Suprapubic skin (tissue), 4 donors: Measurements from ENCODE around the gene RGPD5. TPM values are rescaled to one million over a fixed set of nuclear protein-coding genes. Genes with fewer than 3 reads are reported as not detected.
"Not testable (repeated sequence)": the region's sequence is repeated elsewhere in the genome, so short reads cannot be mapped to it uniquely, and the experiment has no call there.

Experiments used
- DNase-seq, 2 donors: peaks; one replicate each; pipeline ENCODE4 v3.0.0-alpha.2; 2019; ENCODE audit warnings: low spot score in 2 of 2
- H3K27ac ChIP-seq: fragments of 200-600 bp; sonication (generic); one replicate; pipeline ENCODE4 v1.5.1; 2019
- H3K27me3 ChIP-seq: fragments of 200-600 bp; sonication (generic); one replicate; pipeline ENCODE4 v1.5.1; 2019
- H3K36me3 ChIP-seq: fragments of 200-600 bp; sonication (generic); one replicate; pipeline ENCODE4 v1.5.1; 2019
- H3K4me1 ChIP-seq: fragments of 200-600 bp; sonication (generic); one replicate; pipeline ENCODE4 v1.5.1; 2019
- H3K4me3 ChIP-seq: fragments of 200-600 bp; sonication (generic); one replicate; pipeline ENCODE4 v1.5.1; 2019; ENCODE audit warnings: mild to moderate bottlenecking
- H3K9me3 ChIP-seq: fragments of 200-600 bp; sonication (generic); one replicate; pipeline ENCODE4 v1.5.1; 2019
- WGBS: methylation state at CpG from one replicate; pipeline ENCODE4 v1.1.5; 2018; 5-methylcytosine and 5-hydroxymethylcytosine counted together
- total RNA-seq, 4 donors: library from RNA; depleted of rRNA; stranded (reverse); fragments of >200 nt; gene quantifications; one replicate each; pipeline ENCODE4 v1.1.0, GENCODE V29; 2016

The RGPD5 gene
- total RNA-seq: 10 to 100 TPM in 3 of 4 donors, 1 to 10 TPM in 1; 7.7 to 75.0 (median 25.0) TPM

GRCh38 chr2:109794074-109794737 is at the start of gene RGPD5:
Gene RGPD5 (plus strand): TSS chr2:109794305. CDS start chr2:109794466, 161 bp downstream.
- no CpG with 5 or more reads among the region's 77 CpGs for WGBS
- H3K4me3 ChIP-seq, H3K36me3 ChIP-seq, H3K27me3 ChIP-seq, DNase-seq, H3K9me3 ChIP-seq, H3K4me1 ChIP-seq, H3K27ac ChIP-seq: not testable (repeated sequence)

DNA sequence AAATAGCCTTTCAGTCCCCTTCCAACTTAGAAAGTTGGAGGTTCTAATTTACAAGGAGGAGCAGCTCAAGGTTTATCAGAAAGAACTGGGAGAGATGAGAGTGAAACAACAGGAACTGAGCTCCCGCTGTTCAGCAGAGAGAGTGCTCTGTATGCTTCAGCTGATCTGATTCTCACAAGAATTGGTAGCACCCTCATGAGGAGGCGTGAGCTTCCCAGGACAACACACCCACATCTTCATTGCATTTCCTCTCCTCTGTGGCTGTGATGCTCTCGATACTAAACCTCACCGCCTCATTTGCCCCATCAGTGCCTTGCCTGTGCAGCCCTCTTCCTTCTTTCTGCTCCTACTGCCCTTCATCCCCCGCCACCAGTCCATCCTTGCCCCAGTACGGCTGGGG is 42.5 kb upstream of the RGPD5 start:
- not testable (repeated sequence) for H3K27ac ChIP-seq, H3K9me3 ChIP-seq, H3K4me3 ChIP-seq, DNase-seq, H3K36me3 ChIP-seq, H3K4me1 ChIP-seq, H3K27me3 ChIP-seq
- no CpG with 5 or more reads among the region's 6 CpGs for WGBS

DNA sequence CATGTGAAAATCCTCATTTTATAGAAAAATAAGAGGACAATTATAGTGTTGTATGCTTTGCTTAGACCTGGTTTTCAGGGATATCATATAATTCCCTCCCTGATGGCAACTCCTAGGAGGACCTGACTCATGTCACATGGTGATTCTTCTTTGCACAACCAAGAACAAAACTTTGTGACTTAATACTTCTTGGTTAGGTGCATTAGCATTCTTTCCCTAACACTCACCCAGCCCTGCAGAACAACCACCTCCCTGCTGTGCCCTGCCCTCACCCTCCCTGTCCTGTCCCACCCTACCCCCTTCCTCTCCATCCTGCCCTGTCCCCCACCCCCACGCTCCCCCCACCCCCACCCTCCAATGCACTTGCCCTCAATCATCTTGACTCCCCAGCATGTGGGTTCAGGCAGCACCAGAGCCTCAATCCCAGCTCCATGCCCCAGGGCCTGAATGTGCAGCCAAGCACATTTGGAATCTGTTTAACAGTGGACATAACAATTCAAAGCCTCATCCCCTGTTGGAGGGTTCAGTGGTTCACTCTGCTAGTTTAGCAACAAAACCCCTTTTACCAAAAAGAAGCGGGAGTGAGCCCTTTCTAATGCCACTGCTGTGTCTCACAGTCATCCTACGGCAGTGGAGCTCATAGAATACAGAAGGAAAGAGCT is 36.8 kb upstream of the RGPD5 start:
- not testable (repeated sequence) for H3K27me3 ChIP-seq, H3K9me3 ChIP-seq, H3K4me3 ChIP-seq, H3K4me1 ChIP-seq, H3K27ac ChIP-seq, H3K36me3 ChIP-seq, DNase-seq
- WGBS: no CpG with 5 or more reads among the region's 3 CpGs

GRCh38 chr2:109760265-109761042 is 33.7 kb upstream of the RGPD5 start:
- peak overlapping the region; percentile 39 for H3K4me3 ChIP-seq
- DNase-seq, H3K27ac ChIP-seq, H3K36me3 ChIP-seq, H3K4me1 ChIP-seq, H3K27me3 ChIP-seq, H3K9me3 ChIP-seq: not testable (repeated sequence)
- no CpG with 5 or more reads among the region's 106 CpGs for WGBS

GRCh38 chr2:109761043-109761454 is 33.1 kb upstream of the RGPD5 start:
- not testable (repeated sequence) for H3K36me3 ChIP-seq, H3K4me1 ChIP-seq, DNase-seq, H3K9me3 ChIP-seq, H3K27ac ChIP-seq, H3K27me3 ChIP-seq
- peak overlapping the region; percentile 39 for H3K4me3 ChIP-seq
- no CpG with 5 or more reads among the region's 23 CpGs for WGBS

- DNase-seq, H3K9me3 ChIP-seq, H3K27ac ChIP-seq, H3K4me1 ChIP-seq, H3K27me3 ChIP-seq, H3K4me3 ChIP-seq, H3K36me3 ChIP-seq: not testable (repeated sequence)
- WGBS: no CpG with 5 or more reads among the region's 5 CpGs
Observed at GRCh38 chr2:109761976-109762375, 32.1 kb upstream of the RGPD5 start.

DNA sequence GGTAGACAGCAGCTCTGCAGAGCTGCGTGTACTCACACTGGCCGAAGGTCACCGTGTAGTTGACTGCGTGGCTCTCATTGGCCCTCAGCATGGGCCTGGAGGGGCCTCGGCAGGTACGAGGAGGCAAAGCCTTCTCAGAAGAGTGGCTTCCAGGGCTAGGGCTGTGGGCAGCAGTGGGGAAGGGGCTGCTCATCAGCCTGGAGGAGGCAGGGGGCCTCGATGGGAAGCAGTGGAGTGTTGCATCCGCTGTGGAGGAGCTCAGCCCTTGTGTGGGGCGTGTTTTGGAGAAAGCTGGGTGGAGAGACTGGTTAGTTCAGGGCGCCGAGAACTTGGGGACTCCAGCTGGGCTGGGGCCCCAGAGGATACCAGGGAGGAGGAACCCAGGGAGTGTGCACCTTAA is 28.0 kb upstream of the RGPD5 start:
- not testable (repeated sequence) for DNase-seq, H3K36me3 ChIP-seq, H3K27ac ChIP-seq, H3K9me3 ChIP-seq, H3K4me1 ChIP-seq, H3K27me3 ChIP-seq, H3K4me3 ChIP-seq
- WGBS: no CpG with 5 or more reads among the region's 11 CpGs

DNA sequence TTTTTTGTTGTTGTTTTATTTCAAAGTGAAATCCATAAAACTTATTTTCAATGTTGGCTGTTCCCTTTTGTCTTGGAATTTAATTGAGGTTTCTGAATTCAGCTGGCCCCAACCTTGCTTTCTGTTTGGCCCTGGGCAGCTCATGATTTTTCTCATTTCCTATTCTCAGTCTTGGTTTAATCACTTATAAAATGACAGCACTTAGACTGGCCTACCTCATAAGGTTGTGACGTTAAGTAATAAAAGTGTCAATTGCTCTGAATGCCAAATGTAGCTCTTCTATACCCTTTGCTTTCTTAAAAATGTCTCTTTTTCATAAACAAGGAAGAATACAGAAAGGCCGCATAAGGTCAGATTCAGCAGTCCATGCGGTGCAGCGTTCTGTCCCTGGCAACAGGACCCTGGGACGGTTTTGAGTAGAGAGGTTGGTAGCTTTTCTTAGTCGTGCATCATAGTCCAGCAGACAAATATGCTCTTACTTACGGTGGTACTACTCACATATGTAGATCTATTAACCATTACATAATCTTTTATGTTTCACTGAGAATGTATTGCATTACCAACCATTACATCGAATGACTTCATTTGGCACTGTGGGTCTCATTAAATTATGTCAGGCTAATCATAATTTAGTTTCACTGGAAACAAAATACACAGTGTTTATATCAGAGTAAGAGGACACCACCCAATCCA is 27.1 kb upstream of the RGPD5 start:
- H3K9me3 ChIP-seq, H3K4me1 ChIP-seq, H3K4me3 ChIP-seq, DNase-seq, H3K27ac ChIP-seq, H3K36me3 ChIP-seq, H3K27me3 ChIP-seq: not testable (repeated sequence)
- WGBS: no CpG with 5 or more reads among the region's 8 CpGs

- WGBS: no CpG with 5 or more reads among the region's 10 CpGs
- H3K9me3 ChIP-seq, H3K4me1 ChIP-seq, DNase-seq, H3K4me3 ChIP-seq, H3K36me3 ChIP-seq, H3K27ac ChIP-seq, H3K27me3 ChIP-seq: not testable (repeated sequence)
Observed at GRCh38 chr2:109768934-109769333, 25.2 kb upstream of the RGPD5 start.

- not testable (repeated sequence) for H3K4me3 ChIP-seq, H3K9me3 ChIP-seq, H3K27me3 ChIP-seq, H3K27ac ChIP-seq, H3K36me3 ChIP-seq, H3K4me1 ChIP-seq, DNase-seq
- no CpG with 5 or more reads among the region's 2 CpGs for WGBS
Observed at GRCh38 chr2:109779118-109779517, 15.0 kb upstream of the RGPD5 start.

DNA sequence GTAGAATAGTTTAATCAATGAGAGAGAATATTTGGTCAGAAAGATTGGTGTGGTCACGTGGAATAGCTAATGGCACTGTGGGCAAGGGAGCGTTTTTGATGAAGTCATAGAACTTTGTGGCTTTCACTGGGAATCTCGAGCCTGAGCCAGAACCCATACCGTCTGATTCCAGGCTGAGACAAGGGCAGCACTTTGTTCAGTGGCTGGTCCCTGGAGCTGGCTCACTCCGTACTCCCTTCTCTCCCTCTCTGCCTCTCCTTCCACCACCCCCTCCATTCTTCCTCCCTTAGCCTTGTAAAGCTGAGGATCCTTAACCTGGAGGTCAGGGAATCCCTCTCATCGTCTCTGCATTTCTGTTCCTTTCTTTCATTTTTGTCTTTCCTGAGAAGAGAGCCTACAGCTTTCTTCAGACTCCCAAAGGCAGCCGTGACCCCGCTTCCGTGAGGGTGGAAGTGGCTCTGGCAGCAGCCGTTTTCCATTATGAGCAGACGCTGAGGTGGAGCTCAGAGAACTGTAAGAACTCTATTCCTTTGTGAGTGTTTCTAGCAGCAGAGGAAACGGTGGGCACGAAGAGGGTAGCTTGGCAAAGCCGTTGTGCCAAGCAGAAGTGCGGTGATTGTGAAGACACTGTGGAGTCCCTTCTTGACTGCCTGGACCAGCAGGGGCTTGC is 12.8 kb upstream of the RGPD5 start:
- no CpG with 5 or more reads among the region's 15 CpGs for WGBS
- not testable (repeated sequence) for H3K27ac ChIP-seq, H3K9me3 ChIP-seq, H3K36me3 ChIP-seq, H3K27me3 ChIP-seq, H3K4me1 ChIP-seq, DNase-seq, H3K4me3 ChIP-seq

DNA sequence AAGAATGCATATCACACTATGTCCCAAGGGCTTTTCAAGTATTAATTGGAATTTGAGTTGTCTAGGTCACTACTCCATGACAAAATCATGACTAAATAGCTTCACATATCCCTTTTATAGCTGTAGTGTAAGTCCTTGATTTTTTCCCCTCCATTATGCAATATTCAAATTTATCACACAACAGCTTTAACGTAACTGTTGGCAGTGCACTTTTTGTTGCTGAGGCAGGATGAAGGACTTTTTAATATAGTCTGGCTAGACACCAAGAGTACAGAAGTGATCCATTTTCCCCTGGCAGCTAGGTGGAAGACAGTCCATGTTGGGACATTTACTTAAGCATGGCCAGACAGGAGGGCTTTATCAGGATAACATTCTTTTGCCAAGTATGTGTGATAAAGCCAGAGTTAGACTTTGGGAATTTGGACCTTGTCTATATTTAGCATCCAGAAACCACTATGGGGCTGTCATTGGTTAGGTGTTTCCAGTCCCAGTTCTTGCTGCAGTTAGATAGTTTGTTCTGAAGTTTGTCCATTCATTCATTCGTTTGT is 11.6 kb upstream of the RGPD5 start:
- not testable (repeated sequence) for H3K4me1 ChIP-seq, H3K27me3 ChIP-seq, H3K9me3 ChIP-seq, H3K4me3 ChIP-seq, H3K27ac ChIP-seq, H3K36me3 ChIP-seq, DNase-seq
- WGBS: no CpG with 5 or more reads among the region's 2 CpGs

DNA sequence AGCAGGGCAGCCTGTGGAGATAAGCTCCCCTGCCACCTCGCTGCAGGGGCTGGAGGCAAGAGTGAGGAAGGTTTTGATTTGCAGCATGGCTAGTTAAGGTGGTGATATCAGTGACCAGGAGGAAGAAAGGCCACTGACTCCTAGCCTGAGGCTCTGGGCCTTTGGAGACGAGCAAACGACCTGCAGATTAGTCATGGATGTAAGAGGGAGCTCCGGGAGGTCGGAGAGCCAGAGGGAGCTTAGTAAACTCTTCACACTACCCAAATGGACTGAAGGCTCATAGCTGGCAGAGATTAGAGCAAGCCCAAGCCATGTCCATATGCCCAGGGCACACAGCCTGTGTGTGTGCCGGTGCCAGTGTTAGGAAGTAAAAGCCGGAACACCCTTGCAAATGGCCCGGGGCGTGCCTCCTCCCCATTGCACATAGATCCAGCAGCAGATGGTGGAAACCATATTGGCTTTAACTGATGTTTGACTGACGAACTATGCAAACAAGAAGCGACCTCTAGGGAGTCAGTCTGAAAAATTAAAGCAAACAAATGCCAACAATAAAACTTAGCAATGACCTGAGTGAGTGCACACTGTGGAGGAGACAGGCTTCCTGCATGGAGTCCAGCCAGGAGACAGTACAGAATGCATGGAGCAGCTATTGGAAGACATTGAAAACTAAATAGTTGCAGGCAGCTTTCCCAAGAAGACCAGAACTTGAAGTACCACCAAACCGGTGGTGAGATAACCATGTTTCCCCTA is 2.4 kb upstream of the RGPD5 start:
- not testable (repeated sequence) for H3K27ac ChIP-seq, H3K36me3 ChIP-seq, H3K27me3 ChIP-seq, H3K4me3 ChIP-seq, H3K4me1 ChIP-seq, DNase-seq, H3K9me3 ChIP-seq
- no CpG with 5 or more reads among the region's 12 CpGs for WGBS
